Measurements from ENCODE around the gene OSCP1. TPM values are rescaled to one million over a fixed set of nuclear protein-coding genes. Genes with fewer than 3 reads are reported as not detected.

Gene OSCP1
- total and polyA plus RNA-seq, 3 experiments from 2014 or later = 2.0 to 2.7 TPM; not detected in 1

DNA sequence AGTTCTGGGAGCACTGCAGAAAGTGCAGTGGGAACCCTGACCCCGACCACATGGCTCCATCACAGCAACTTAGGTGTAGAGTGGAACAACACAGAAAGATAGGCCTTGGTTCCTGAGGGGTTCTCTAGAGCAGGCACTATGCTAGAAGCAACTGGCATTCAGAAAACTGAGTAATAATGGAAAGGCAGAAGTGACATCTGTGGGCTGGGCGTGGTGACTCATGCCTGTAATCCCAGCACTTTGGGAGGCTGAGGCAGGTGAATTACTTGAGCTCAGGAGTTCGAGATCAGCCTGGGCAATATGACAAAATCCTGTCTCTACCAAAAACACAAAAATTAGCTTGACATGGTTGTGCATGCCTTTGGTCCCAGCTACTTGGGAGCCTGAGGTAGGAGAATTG is 8.7 kb upstream of the OSCP1 start:
- Histone ChIP-seq H3K27ac (ENCODE audit: low read depth, low read length) (no peak overlapping the region), H3K4me3 (ENCODE audit: low read length) (no peak overlapping the region), H3K36me3 (ENCODE audit: insufficient read depth, low read length) (peaks cover 52% of the 10 kb centered on the region), H3K4me1 (ENCODE audit: insufficient read depth, low read length) (peaks cover 23% of the 10 kb centered on the region), H3K9me3 (ENCODE audit: low read length) (no peaks in the 10 kb centered on the region), H3K27me3 (ENCODE audit: insufficient read depth, low read length, poor library complexity, severe bottlenecking) (no peaks in the 10 kb centered on the region)
- peak overlapping the region in 5 of 8 donors; percentile 21 to 58 (median 38) for H3K27ac Mint-ChIP-seq
- no peak for DNase-seq
- H3K9me3 Mint-ChIP-seq = no peaks in the 10 kb centered on the region
- ChIA-PET POLR2A (interaction anchor here (0.6 kb wide), 1 partner anchor 9 kb away, joined by 3 read pairs; the partner anchor contains the start of gene OSCP1), CTCF (no interaction called here)
- H3K4me1 Mint-ChIP-seq = peaks cover 25 to 39% (median 34%) of the 10 kb centered on the region in 3 donors
- peaks cover 4 to 80% (median 15%) of the 10 kb centered on the region in 3 donors for H3K36me3 Mint-ChIP-seq
- peaks cover 0 to 1% of the 10 kb centered on the region in 2 donors for H3K27me3 Mint-ChIP-seq
- H3K4me3 Mint-ChIP-seq = peak overlapping the region in 1 of 7 donors; percentile 26

- H3K36me3 ChIP-seq (ENCODE audit: insufficient read depth, low read length) = peaks cover 52% of the 10 kb centered on the region
- no peak overlapping the region for H3K4me3 ChIP-seq (ENCODE audit: low read length)
- H3K27me3 ChIP-seq (ENCODE audit: insufficient read depth, low read length, poor library complexity, severe bottlenecking) = no peaks in the 10 kb centered on the region
- H3K9me3 ChIP-seq (ENCODE audit: low read length) = no peaks in the 10 kb centered on the region
- H3K4me3 Mint-ChIP-seq = peak overlapping the region in 1 of 7 donors; percentile 5
- H3K27ac Mint-ChIP-seq = peak overlapping the region in 4 of 8 donors; percentile 24 to 54 (median 36)
- CTCF ChIA-PET = no interaction called here
- H3K9me3 Mint-ChIP-seq = no peaks in the 10 kb centered on the region
- POLR2A ChIA-PET = no interaction called here
- H3K4me1 ChIP-seq (ENCODE audit: insufficient read depth, low read length) = peaks cover 16% of the 10 kb centered on the region
- peak in 1 of 5 donors; percentile 20 for DNase-seq
- no peak overlapping the region for H3K27ac ChIP-seq (ENCODE audit: low read depth, low read length)
- peaks cover 0 to 1% of the 10 kb centered on the region in 2 donors for H3K27me3 Mint-ChIP-seq
- H3K4me1 Mint-ChIP-seq = peaks cover 16 to 29% (median 25%) of the 10 kb centered on the region in 3 donors
- H3K36me3 Mint-ChIP-seq = peaks cover 4 to 76% (median 15%) of the 10 kb centered on the region in 3 donors
These were observed 7.4 kb upstream of the OSCP1 start for GRCh38 chr1:36457691-36458090.

DNA sequence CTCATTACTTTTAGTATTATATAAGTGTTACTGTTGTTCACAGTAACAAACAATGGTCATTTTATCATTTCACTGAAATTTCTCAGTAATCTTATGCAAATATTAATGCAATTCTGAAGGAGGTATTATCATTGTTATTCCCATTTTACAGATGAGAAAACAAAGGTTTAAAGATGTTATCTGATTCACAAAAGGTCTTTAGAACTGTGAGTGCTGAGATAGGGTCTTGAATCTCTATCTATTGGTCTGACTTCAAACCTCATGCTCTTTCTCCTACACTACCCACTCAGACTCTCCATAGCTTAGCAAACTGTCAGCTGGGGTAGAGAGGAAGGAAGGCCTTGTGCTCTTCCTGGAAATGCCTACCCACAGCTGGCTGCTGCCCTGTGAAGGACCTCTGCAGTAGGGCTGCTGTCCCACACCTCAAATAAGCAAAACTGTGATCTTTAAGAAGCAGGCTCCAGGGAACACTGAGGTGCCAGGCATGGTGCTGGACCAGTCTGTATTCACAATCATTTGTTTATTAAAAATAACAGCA is 6.2 kb upstream of the OSCP1 start:
- no peaks in the 10 kb centered on the region for H3K9me3 ChIP-seq (ENCODE audit: low read length)
- Mint-ChIP-seq H3K4me3 (no peak overlapping the region), H3K27me3 (peaks cover 0 to 1% of the 10 kb centered on the region in 2 donors), H3K4me1 (peaks cover 15 to 27% (median 26%) of the 10 kb centered on the region in 3 donors), H3K27ac (no peak overlapping the region), H3K9me3 (no peaks in the 10 kb centered on the region), H3K36me3 (peaks cover 4 to 66% (median 15%) of the 10 kb centered on the region in 3 donors)
- no peak overlapping the region for H3K4me3 ChIP-seq (ENCODE audit: low read length)
- no peaks in the 10 kb centered on the region for H3K27me3 ChIP-seq (ENCODE audit: insufficient read depth, low read length, poor library complexity, severe bottlenecking)
- peaks cover 44% of the 10 kb centered on the region for H3K36me3 ChIP-seq (ENCODE audit: insufficient read depth, low read length)
- POLR2A ChIA-PET = no interaction called here
- CTCF ChIA-PET = no interaction called here
- DNase-seq = no peak
- H3K4me1 ChIP-seq (ENCODE audit: insufficient read depth, low read length) = peaks cover 16% of the 10 kb centered on the region
- no peak overlapping the region for H3K27ac ChIP-seq (ENCODE audit: low read depth, low read length)

DNA sequence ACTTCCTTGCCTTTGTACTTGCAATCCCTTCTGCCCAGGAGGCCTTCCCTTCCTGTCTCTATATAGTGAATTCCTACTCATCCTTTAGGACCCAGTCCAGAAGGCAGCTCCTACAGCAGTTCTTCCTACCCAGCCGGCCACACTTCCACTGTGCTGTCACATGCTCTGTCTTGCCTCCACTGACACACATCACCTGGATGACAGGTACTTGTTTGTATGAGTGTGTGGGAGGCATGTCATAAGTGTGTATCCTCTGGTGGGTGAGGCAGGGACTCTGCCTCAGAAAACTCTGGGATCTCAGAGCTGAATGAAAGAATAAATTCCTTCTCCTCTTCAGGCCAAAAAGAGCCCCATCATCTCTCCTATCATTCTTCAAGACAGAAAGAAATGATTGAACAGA is 5.1 kb upstream of the OSCP1 start:
- H3K27ac ChIP-seq (ENCODE audit: low read depth, low read length) = no peak overlapping the region
- no peaks in the 10 kb centered on the region for H3K9me3 ChIP-seq (ENCODE audit: low read length)
- ChIA-PET POLR2A (no interaction called here), CTCF (interaction anchor here (0.7 kb wide), 1 partner anchor 8 kb away, joined by 4 read pairs; the partner anchor contains the start of gene MRPS15)
- peaks cover 0 to 1% of the 10 kb centered on the region in 2 donors for H3K27me3 Mint-ChIP-seq
- peaks cover 16% of the 10 kb centered on the region for H3K4me1 ChIP-seq (ENCODE audit: insufficient read depth, low read length)
- peaks cover 0 to 57% (median 11%) of the 10 kb centered on the region in 3 donors for H3K36me3 Mint-ChIP-seq
- no peak overlapping the region for H3K4me3 ChIP-seq (ENCODE audit: low read length)
- H3K27me3 ChIP-seq (ENCODE audit: insufficient read depth, low read length, poor library complexity, severe bottlenecking) = no peaks in the 10 kb centered on the region
- DNase-seq = no peak
- peaks cover 33% of the 10 kb centered on the region for H3K36me3 ChIP-seq (ENCODE audit: insufficient read depth, low read length)
- H3K4me1 Mint-ChIP-seq = peaks cover 16 to 32% (median 29%) of the 10 kb centered on the region in 3 donors
- no peaks in the 10 kb centered on the region for H3K9me3 Mint-ChIP-seq
- peak overlapping the region in 1 of 7 donors; percentile 9 for H3K4me3 Mint-ChIP-seq
- peak overlapping the region in 1 of 8 donors; percentile 78 for H3K27ac Mint-ChIP-seq

DNA sequence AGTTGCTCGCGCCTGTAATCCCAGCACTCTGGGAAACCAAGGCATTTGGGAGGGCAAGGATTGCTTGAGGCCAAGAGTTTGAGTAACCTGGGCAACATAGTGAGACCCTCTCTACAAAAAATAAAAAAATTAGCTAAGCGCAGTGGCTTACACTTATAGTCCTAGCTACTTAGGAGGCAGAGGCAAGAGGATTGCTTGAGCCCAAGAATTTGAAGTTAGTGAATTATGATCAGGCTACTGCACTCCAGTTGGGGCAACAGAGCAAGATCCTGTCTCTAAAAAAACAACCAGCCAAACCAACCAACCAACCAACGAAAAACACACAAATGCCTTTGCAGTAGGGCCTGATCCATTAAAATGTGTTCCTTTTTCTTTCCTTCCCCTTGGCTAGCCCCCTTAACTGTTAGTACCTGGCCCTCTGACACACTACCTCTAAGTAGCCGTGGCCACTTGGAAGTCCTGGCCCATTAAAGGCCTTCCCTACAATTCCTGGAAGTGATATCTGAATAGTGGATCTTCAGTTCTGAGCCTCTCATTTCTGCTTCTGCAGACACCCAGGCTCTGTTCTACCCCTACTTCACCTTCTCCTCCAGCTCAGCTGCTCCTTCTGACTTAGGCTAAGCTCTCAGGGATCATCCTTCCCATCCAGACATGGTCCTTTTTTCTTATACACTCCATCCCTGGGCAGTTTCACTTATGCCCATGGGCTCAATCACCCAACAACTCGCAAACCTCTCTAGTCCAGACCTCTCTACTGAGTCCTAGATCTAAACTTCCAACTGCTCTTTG is 3.5 kb upstream of the OSCP1 start:
- Mint-ChIP-seq H3K4me1 (peaks cover 23 to 37% (median 35%) of the 10 kb centered on the region in 3 donors), H3K27me3 (peaks cover 0 to 3% of the 10 kb centered on the region in 2 donors), H3K36me3 (peaks cover 0 to 46% (median 7%) of the 10 kb centered on the region in 3 donors), H3K4me3 (peak overlapping the region in 2 of 7 donors; percentile 32 to 78), H3K9me3 (no peaks in the 10 kb centered on the region), H3K27ac (peak overlapping the region in 5 of 8 donors; percentile 14 to 66 (median 65))
- H3K27me3 ChIP-seq (ENCODE audit: insufficient read depth, low read length, poor library complexity, severe bottlenecking) = no peaks in the 10 kb centered on the region
- H3K36me3 ChIP-seq (ENCODE audit: insufficient read depth, low read length) = peaks cover 28% of the 10 kb centered on the region
- ChIA-PET POLR2A (no interaction called here), CTCF (no interaction called here)
- H3K4me3 ChIP-seq (ENCODE audit: low read length) = no peak overlapping the region
- no peaks in the 10 kb centered on the region for H3K9me3 ChIP-seq (ENCODE audit: low read length)
- peaks cover 16% of the 10 kb centered on the region for H3K4me1 ChIP-seq (ENCODE audit: insufficient read depth, low read length)
- peak overlapping the region; percentile 19 for H3K27ac ChIP-seq (ENCODE audit: low read depth, low read length)
- no peak for DNase-seq

DNA sequence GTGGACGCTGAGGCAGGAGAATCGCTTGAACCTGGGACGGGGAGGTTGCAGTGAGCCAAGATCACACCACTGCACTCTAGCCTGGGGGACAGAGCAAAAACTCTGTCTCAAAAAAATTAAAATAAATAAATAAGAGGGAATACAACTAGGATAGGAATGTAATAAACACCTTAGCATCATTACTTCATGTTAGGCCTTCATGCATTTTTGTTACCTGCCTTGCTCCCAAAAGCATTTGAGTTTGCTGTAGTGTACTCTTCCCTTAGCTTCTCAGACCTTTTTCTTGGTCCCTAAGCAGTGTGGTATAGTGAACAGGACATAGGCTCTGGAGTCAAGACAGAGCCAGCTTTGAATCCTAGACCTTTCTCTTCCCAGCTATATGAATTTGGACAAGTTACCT is 2.8 kb upstream of the OSCP1 start:
- DNase-seq = no peak
- peaks cover 0 to 3% of the 10 kb centered on the region in 2 donors for H3K27me3 Mint-ChIP-seq
- no peak overlapping the region for H3K4me3 ChIP-seq (ENCODE audit: low read length)
- CTCF ChIA-PET = no interaction called here
- H3K4me3 Mint-ChIP-seq = no peak overlapping the region
- peaks cover 26% of the 10 kb centered on the region for H3K36me3 ChIP-seq (ENCODE audit: insufficient read depth, low read length)
- H3K4me1 ChIP-seq (ENCODE audit: insufficient read depth, low read length) = peaks cover 10% of the 10 kb centered on the region
- H3K27ac ChIP-seq (ENCODE audit: low read depth, low read length) = no peak overlapping the region
- no peaks in the 10 kb centered on the region for H3K9me3 ChIP-seq (ENCODE audit: low read length)
- H3K4me1 Mint-ChIP-seq = peaks cover 20 to 31% (median 28%) of the 10 kb centered on the region in 3 donors
- peaks cover 0 to 39% (median 7%) of the 10 kb centered on the region in 3 donors for H3K36me3 Mint-ChIP-seq
- H3K27ac Mint-ChIP-seq = no peak overlapping the region
- H3K27me3 ChIP-seq (ENCODE audit: insufficient read depth, low read length, poor library complexity, severe bottlenecking) = no peaks in the 10 kb centered on the region
- POLR2A ChIA-PET = no interaction called here
- H3K9me3 Mint-ChIP-seq = no peaks in the 10 kb centered on the region

DNA sequence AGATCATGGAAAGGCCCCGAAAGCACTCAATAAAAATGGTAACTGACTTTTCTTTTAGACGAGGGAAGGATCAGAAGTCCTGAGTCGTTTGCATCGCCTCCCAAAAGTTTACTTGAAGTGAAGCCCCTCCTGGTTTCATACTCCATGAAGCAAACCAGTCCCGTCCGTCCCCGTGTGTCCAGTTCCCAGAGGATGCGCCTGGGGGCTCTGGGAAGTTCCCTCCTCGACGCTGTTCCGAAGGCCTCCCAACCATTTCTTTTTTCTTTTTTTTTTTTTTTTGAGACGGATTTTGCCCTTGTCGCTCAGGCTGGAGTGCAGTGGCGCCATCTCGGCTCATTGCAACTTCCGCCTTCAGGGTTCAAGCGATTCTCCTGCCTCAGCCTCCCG is 661 bp upstream of the OSCP1 start:
- Histone ChIP-seq H3K9me3 (ENCODE audit: low read length) (no peaks in the 10 kb centered on the region), H3K36me3 (ENCODE audit: insufficient read depth, low read length) (peaks cover 14% of the 10 kb centered on the region), H3K4me3 (ENCODE audit: low read length) (peak overlapping the region; percentile 71), H3K27me3 (ENCODE audit: insufficient read depth, low read length, poor library complexity, severe bottlenecking) (no peaks in the 10 kb centered on the region), H3K27ac (ENCODE audit: low read depth, low read length) (peak overlapping the region; percentile 70), H3K4me1 (ENCODE audit: insufficient read depth, low read length) (peaks cover 3% of the 10 kb centered on the region)
- ChIA-PET CTCF (interaction anchor here (0.9 to 2.2 kb wide), 3 partner anchors 23 to 108 kb away, joined by 3 to 6 read pairs (median 3); no protein-coding TSS in a partner anchor), POLR2A (interaction anchor here (0.6 to 0.9 kb wide), 3 partner anchors 8 to 22 kb away, joined by 3 to 5 read pairs (median 5); partner anchors contain the start of gene MRPS15)
- Mint-ChIP-seq H3K27me3 (peaks cover 0 to 3% of the 10 kb centered on the region in 2 donors), H3K9me3 (no peaks in the 10 kb centered on the region), H3K4me3 (peak overlapping the region; percentile 89 to 98 (median 92)), H3K4me1 (peaks cover 13 to 23% (median 19%) of the 10 kb centered on the region in 3 donors), H3K36me3 (peaks cover 0 to 22% (median 3%) of the 10 kb centered on the region in 3 donors), H3K27ac (peak overlapping the region; percentile 93 to 99 (median 96))
- no peak for DNase-seq

Measured in CD8-positive, alpha-beta memory T cell (primary cell).